ENCODE measurements around the gene USP6NL. TPM values are rescaled to one million over a fixed set of nuclear protein-coding genes. Genes with fewer than 3 reads are reported as not detected.

The USP6NL gene
- polyA plus RNA-seq, 4 donors: 21.1 to 31.9 (median 29.8) TPM

GRCh38 chr10:11431216-11431555 lies 180.3 kb downstream of the USP6NL start:
- DNase-seq (ENCODE audit: low read depth in 4 of 4, low spot score in 3 of 4): no peak

- DNase-seq (ENCODE audit: low read depth in 4 of 4, low spot score in 3 of 4): peak in 1 of 4 donors; percentile 18
Measured at GRCh38 chr10:11430421-11431215, 180.8 kb downstream of the USP6NL start.

GRCh38 chr10:11429439-11430052 lies 181.9 kb downstream of the USP6NL start:
- no peak for DNase-seq (ENCODE audit: low read depth in 4 of 4, low spot score in 3 of 4)

GRCh38 chr10:11425676-11426075 lies 185.8 kb downstream of the USP6NL start:
- DNase-seq (ENCODE audit: low read depth in 4 of 4, low spot score in 3 of 4): no peak

GRCh38 chr10:11425296-11425610 lies 186.2 kb downstream of the USP6NL start:
- no peak for DNase-seq (ENCODE audit: low read depth in 4 of 4, low spot score in 3 of 4)

- peak in 2 of 4 donors; percentile 27 to 32 for DNase-seq (ENCODE audit: low read depth in 4 of 4, low spot score in 3 of 4)
Measured at GRCh38 chr10:11424456-11425295, 186.8 kb downstream of the USP6NL start.

- no peak for DNase-seq (ENCODE audit: low read depth in 4 of 4, low spot score in 3 of 4)
Measured at GRCh38 chr10:11416974-11417373, 194.5 kb downstream of the USP6NL start.

- no peak for DNase-seq (ENCODE audit: low read depth in 4 of 4, low spot score in 3 of 4)
Measured at GRCh38 chr10:11415095-11415494, 196.4 kb downstream of the USP6NL start.

- DNase-seq (ENCODE audit: low read depth in 4 of 4, low spot score in 3 of 4): no peak
Measured at GRCh38 chr10:11414314-11415038, 197.0 kb downstream of the USP6NL start.

- no peak for DNase-seq (ENCODE audit: low read depth in 4 of 4, low spot score in 3 of 4)
Measured at GRCh38 chr10:11411926-11412545, 199.4 kb downstream of the USP6NL start.

- DNase-seq (ENCODE audit: low read depth in 4 of 4, low spot score in 3 of 4): no peak
Measured at GRCh38 chr10:11409357-11409756, 202.1 kb downstream of the USP6NL start.

- DNase-seq (ENCODE audit: low read depth in 4 of 4, low spot score in 3 of 4): no peak
Measured at GRCh38 chr10:11407939-11408338, 203.5 kb downstream of the USP6NL start.

GRCh38 chr10:11406746-11407145 lies 204.7 kb downstream of the USP6NL start:
- no peak for DNase-seq (ENCODE audit: low read depth in 4 of 4, low spot score in 3 of 4)

- DNase-seq (ENCODE audit: low read depth in 4 of 4, low spot score in 3 of 4): no peak
Measured at GRCh38 chr10:11404901-11405300, 206.5 kb downstream of the USP6NL start.

Other genes starting within 250 kb of the USP6NL start
- gene ECHDC3, start 130.7 kb upstream of the USP6NL start, polyA plus RNA-seq (ENCODE audit: insufficient read length in 4 of 4): 10 to 100 TPM in 2 of 4 donors, 1 to 10 TPM in 2; 6.7 to 14.2 (median 10.8) TPM
- 1 to 10 TPM; 4.9 to 7.8 (median 5.6) TPM for gene PROSER2, start 211.7 kb upstream of the USP6NL start, polyA plus RNA-seq (ENCODE audit: insufficient read length in 4 of 4)